OCI-LY1 (cell line): ENCODE measurements around the gene TUBA4B.
A peak's percentile ranks its signal among the peaks of the same experiment; 100 is the strongest.

Experiments used
- H2AFZ ChIP-seq: fragments of 200-600 bp; sonication (generic), shearing (Covaris generic); 2 replicates; pipeline ENCODE4 v1.6.0; 2014; ENCODE audit warnings: antibody characterized with exemption, mild to moderate bottlenecking, low read length
- H3F3A ChIP-seq: fragments of 200-600 bp; sonication (generic), shearing (Covaris generic); 2 replicates; pipeline ENCODE4 v1.6.0; 2014; ENCODE audit warnings: mild to moderate bottlenecking, antibody characterized with exemption, low read length, moderate library complexity; ENCODE audit not compliant: insufficient read depth
- H3K27ac ChIP-seq: fragments of 200-600 bp; sonication (generic); 2 replicates; pipeline ENCODE4 v1.5.1; 2014; ENCODE audit warnings: low read length, mixed run types, mild to moderate bottlenecking, low read depth; ENCODE audit not compliant: poor library complexity, severe bottlenecking
- H3K27me3 ChIP-seq: fragments of 200-600 bp; sonication (generic); 2 replicates; pipeline ENCODE4 v1.6.0; 2014; ENCODE audit warnings: antibody characterized with exemption, mild to moderate bottlenecking, low read length, moderate library complexity; ENCODE audit not compliant: insufficient read depth
- H3K36me3 ChIP-seq: fragments of 200-600 bp; sonication (generic); 2 replicates; pipeline ENCODE4 v1.6.1; 2014; ENCODE audit warnings: mild to moderate bottlenecking, antibody characterized with exemption, low read length, moderate library complexity, mixed read lengths; ENCODE audit not compliant: insufficient read depth
- H3K4me1 ChIP-seq: fragments of 200-600 bp; sonication (generic); 2 replicates; pipeline ENCODE4 v1.5.1; 2014; ENCODE audit warnings: mild to moderate bottlenecking, low read length, moderate library complexity; ENCODE audit not compliant: insufficient read depth, severe bottlenecking
- H3K4me2 ChIP-seq: fragments of 200-600 bp; sonication (generic), shearing (Covaris generic); 2 replicates; pipeline ENCODE4 v1.6.1; 2014; ENCODE audit warnings: low read length
- H3K4me3 ChIP-seq: fragments of 200-600 bp; sonication (generic); 2 replicates; pipeline ENCODE4 v1.5.1; 2014; ENCODE audit warnings: low read length, low read depth, mild to moderate bottlenecking, mixed read lengths; ENCODE audit not compliant: poor library complexity, severe bottlenecking
- H3K79me2 ChIP-seq: fragments of 200-600 bp; shearing (Covaris generic); 2 replicates; pipeline ENCODE4 v1.6.1; 2016; ENCODE audit warnings: mixed run types, low read length, mixed read lengths; ENCODE audit not compliant: insufficient read depth
- H3K9ac ChIP-seq: fragments of 200-600 bp; sonication (generic), shearing (Covaris generic); 2 replicates; pipeline ENCODE4 v1.6.1; 2014; ENCODE audit warnings: mild to moderate bottlenecking, low read length, mixed read lengths
- H3K9me2 ChIP-seq: fragments of 200-600 bp; sonication (generic), shearing (Covaris generic); 2 replicates; pipeline ENCODE4 v1.6.1; 2014; ENCODE audit warnings: low read depth, mild to moderate bottlenecking, low read length, mixed read lengths
- H3K9me3 ChIP-seq: fragments of 200-600 bp; shearing (Covaris generic); 2 replicates; pipeline ENCODE4 v1.6.1; 2014; ENCODE audit warnings: low read length, mixed read lengths
- H4K20me1 ChIP-seq: fragments of 200-600 bp; sonication (generic), shearing (Covaris generic); 2 replicates; pipeline ENCODE4 v1.6.0; 2016; ENCODE audit warnings: mild to moderate bottlenecking, low read length; ENCODE audit not compliant: insufficient read depth
- CTCF ChIP-seq: fragments of 200-600 bp; sonication (generic), shearing (Covaris generic); IDR thresholded peaks from 2 replicates; pipeline ENCODE4 v1.5.1; 2017; ENCODE audit warnings: mild to moderate bottlenecking, antibody characterized with exemption, low read length, moderate library complexity, mixed read lengths
- EZH2 ChIP-seq: fragments of 200-600 bp; sonication (generic), shearing (Covaris generic); IDR thresholded peaks from 2 replicates; pipeline ENCODE4 v1.8.0; 2017; ENCODE audit warnings: borderline replicate concordance, mixed run types, mild to moderate bottlenecking, antibody characterized with exemption, low read length, moderate library complexity, mixed read lengths

TUBA4B gene

GRCh38 chr2:219252900-219253752, at the start of gene TUBA4B:
Gene TUBA4B (plus strand): TSS chr2:219253243. CDS start chr2:219253408, 165 bp downstream.
- H2AFZ ChIP-seq = no peak within 1 kb of the TSS
- H3K36me3 ChIP-seq = peaks cover 40% of the 10 kb centered on the region
- H3K9ac ChIP-seq = peak within 1 kb of the TSS; percentile 89
- H3F3A ChIP-seq = 0 out of 2 replicates have a peak, but pooled peaks cover 5% of the 10 kb centered on the region
- no peaks in the 10 kb centered on the region for H3K27me3 ChIP-seq
- peaks cover 59% of the 10 kb centered on the region for H3K4me1 ChIP-seq
- no peaks in the 10 kb centered on the region for H3K9me2 ChIP-seq
- peak within 1 kb of the TSS; percentile 98 for H3K27ac ChIP-seq
- no peak for TF ChIP-seq EZH2
- no peak for TF ChIP-seq CTCF
- H3K9me3 ChIP-seq = no peaks in the 10 kb centered on the region
- H4K20me1 ChIP-seq = no peaks in the 10 kb centered on the region
- H3K4me2 ChIP-seq = peak within 1 kb of the TSS; percentile 79
- peak within 1 kb of the TSS; percentile 83 for H3K4me3 ChIP-seq
- no peaks in the 10 kb centered on the region for H3K79me2 ChIP-seq

GRCh38 chr2:219204425-219205164, 48.4 kb upstream of the TUBA4B start:
- H3K79me2 ChIP-seq = no peaks in the 10 kb centered on the region
- 0 out of 2 replicates have a peak, but pooled peaks cover 3% of the 10 kb centered on the region for H3F3A ChIP-seq
- H3K27me3 ChIP-seq = no peaks in the 10 kb centered on the region
- no peak for TF ChIP-seq CTCF
- no peak for TF ChIP-seq EZH2
- H3K4me1 ChIP-seq = peaks cover 21% of the 10 kb centered on the region
- H3K9me2 ChIP-seq = no peaks in the 10 kb centered on the region
- H3K27ac ChIP-seq = no peak overlapping the region
- no peak overlapping the region for H3K4me2 ChIP-seq
- H4K20me1 ChIP-seq = no peaks in the 10 kb centered on the region
- peaks cover 21% of the 10 kb centered on the region; the same call in 1 of the 2 replicates for H3K36me3 ChIP-seq
- H3K9me3 ChIP-seq = peaks cover 6% of the 10 kb centered on the region; the same call in 1 of the 2 replicates
- H3K4me3 ChIP-seq = no peak overlapping the region
- no peak overlapping the region for H3K9ac ChIP-seq
- H2AFZ ChIP-seq = no peak overlapping the region

- Histone ChIP-seq H3K27me3 (no peaks in the 10 kb centered on the region), H3K79me2 (no peaks in the 10 kb centered on the region), H3F3A (0 out of 2 replicates have a peak, but pooled peaks cover 3% of the 10 kb centered on the region), H3K4me3 (no peak overlapping the region), H3K9me2 (no peaks in the 10 kb centered on the region), H3K9me3 (peaks cover 6% of the 10 kb centered on the region; the same call in 1 of the 2 replicates), H4K20me1 (no peaks in the 10 kb centered on the region), H3K27ac (no peak overlapping the region), H3K36me3 (peaks cover 27% of the 10 kb centered on the region; the same call in 1 of the 2 replicates), H3K4me2 (no peak overlapping the region), H3K4me1 (peaks cover 21% of the 10 kb centered on the region), H3K9ac (no peak overlapping the region), H2AFZ (no peak overlapping the region)
- TF ChIP-seq CTCF = no peak
- TF ChIP-seq EZH2 = no peak
These were observed 47.9 kb upstream of the TUBA4B start for GRCh38 chr2:219205165-219205538.
